ENCODE measurements around the gene CDT1. TPM values are rescaled to one million over a fixed set of nuclear protein-coding genes. Genes with fewer than 3 reads are reported as not detected.

Gene CDT1
- total RNA-seq, 3 donors from 2014 or later, result 1.3 to 3.3 (median 3.2) TPM

- H3K4me1 ChIP-seq, result no peaks in the 10 kb centered on the region
- peaks cover 5% of the 10 kb centered on the region for H3K36me3 ChIP-seq
- no peak overlapping the region for H3K27ac ChIP-seq
- no peaks in the 10 kb centered on the region for H3K9me3 ChIP-seq
- TF ChIP-seq CTCF (IDR thresholded peaks at IDR 0.05) (no peak), POLR2A (IDR thresholded peaks at IDR 0.05) (no peak), POLR2AphosphoS5 (IDR thresholded peaks at IDR 0.05) (no peak)
- H3K27me3 ChIP-seq, result no peaks in the 10 kb centered on the region
- intact Hi-C loops (cut with DNase I; ENCODE audit: low total_unique reads), result no loop called here
- DNase-seq (ENCODE audit: low spot score in 2 of 2), result no peak
- no peak overlapping the region for H3K4me3 ChIP-seq
Observed at GRCh38 chr16:88835818-88836217, 32.2 kb downstream of the CDT1 start.

GRCh38 chr16:88836791-88837190, 33.2 kb downstream of the CDT1 start:
- no peak overlapping the region for H3K27ac ChIP-seq
- no peaks in the 10 kb centered on the region for H3K27me3 ChIP-seq
- H3K4me3 ChIP-seq, result no peak overlapping the region
- no peak for DNase-seq (ENCODE audit: low spot score in 2 of 2)
- no peaks in the 10 kb centered on the region for H3K4me1 ChIP-seq
- peaks cover 5% of the 10 kb centered on the region for H3K36me3 ChIP-seq
- TF ChIP-seq POLR2AphosphoS5 (IDR thresholded peaks at IDR 0.05) (no peak), CTCF (IDR thresholded peaks at IDR 0.05) (no peak), POLR2A (IDR thresholded peaks at IDR 0.05) (no peak)
- intact Hi-C loops (cut with DNase I; ENCODE audit: low total_unique reads), result no loop called here
- no peaks in the 10 kb centered on the region for H3K9me3 ChIP-seq

GRCh38 chr16:88837806-88838205, 34.2 kb downstream of the CDT1 start:
- H3K9me3 ChIP-seq, result no peaks in the 10 kb centered on the region
- TF ChIP-seq CTCF (IDR thresholded peaks at IDR 0.05) (no peak), POLR2A (IDR thresholded peaks at IDR 0.05) (no peak), POLR2AphosphoS5 (IDR thresholded peaks at IDR 0.05) (no peak)
- H3K27ac ChIP-seq, result no peak overlapping the region
- no peaks in the 10 kb centered on the region for H3K4me1 ChIP-seq
- no peak for DNase-seq (ENCODE audit: low spot score in 2 of 2)
- no peaks in the 10 kb centered on the region for H3K27me3 ChIP-seq
- peaks cover 5% of the 10 kb centered on the region for H3K36me3 ChIP-seq
- H3K4me3 ChIP-seq, result no peak overlapping the region
- intact Hi-C loops (cut with DNase I; ENCODE audit: low total_unique reads), result no loop called here

GRCh38 chr16:88838566-88838965, 35.0 kb downstream of the CDT1 start:
- Histone ChIP-seq H3K4me3 (no peak overlapping the region), H3K27me3 (no peaks in the 10 kb centered on the region), H3K4me1 (no peaks in the 10 kb centered on the region), H3K36me3 (peaks cover 5% of the 10 kb centered on the region), H3K9me3 (no peaks in the 10 kb centered on the region), H3K27ac (no peak overlapping the region)
- TF ChIP-seq CTCF (IDR thresholded peaks at IDR 0.05) (no peak), POLR2A (IDR thresholded peaks at IDR 0.05) (no peak), POLR2AphosphoS5 (IDR thresholded peaks at IDR 0.05) (no peak)
- intact Hi-C loops (cut with DNase I; ENCODE audit: low total_unique reads), result no loop called here
- no peak for DNase-seq (ENCODE audit: low spot score in 2 of 2)

GRCh38 chr16:88839026-88839529, 35.5 kb downstream of the CDT1 start:
- no peaks in the 10 kb centered on the region for H3K9me3 ChIP-seq
- no peak overlapping the region for H3K27ac ChIP-seq

More at GRCh38 chr16:88839026-88839529, 35.5 kb downstream of the CDT1 start:
- H3K4me3 ChIP-seq, result no peak overlapping the region
- no peaks in the 10 kb centered on the region for H3K27me3 ChIP-seq
- no peak for DNase-seq (ENCODE audit: low spot score in 2 of 2)
- peaks cover 5% of the 10 kb centered on the region for H3K36me3 ChIP-seq
- no peak for TF ChIP-seq POLR2A (IDR thresholded peaks at IDR 0.05)
- TF ChIP-seq POLR2AphosphoS5 (IDR thresholded peaks at IDR 0.05), result no peak
- no peak for TF ChIP-seq CTCF (IDR thresholded peaks at IDR 0.05)
- no peaks in the 10 kb centered on the region for H3K4me1 ChIP-seq
- intact Hi-C loops (cut with DNase I; ENCODE audit: low total_unique reads), result no loop called here
